SK-N-SH (cell line): ENCODE measurements around the gene CIT. TPM values are rescaled to one million over a fixed set of nuclear protein-coding genes. Genes with fewer than 3 reads are reported as not detected.

Experiments used
- CTCF ChIA-PET: fragments of 300-600, 350-600 bp; formaldehyde crosslinking; extraction: SDS; loops from one replicate; lab custom pipeline; 2021; lab: Yijun Ruan, JAX
- POLR2A ChIA-PET: fragments of 350-600 bp; sonication (Branson Sonifier 250); formaldehyde crosslinking; extraction: SDS; loops from one replicate; lab custom pipeline; 2020; ENCODE audit warnings: antibody characterized with exemption, inconsistent platforms; lab: Yijun Ruan, JAX
- DNase-seq: peaks from one replicate; pipeline ENCODE4 v3.0.0; 2012
- H2AFZ ChIP-seq: fragments of 200-600 bp; sonication (generic); 2 replicates; pipeline ENCODE4 v1.8.1; 2016; ENCODE audit warnings: antibody characterized with exemption, mild to moderate bottlenecking, low read depth
- H3F3A ChIP-seq: fragments of 200-600 bp; sonication (generic); replicated peaks from 2 replicates; pipeline ENCODE3; 2016; ENCODE audit warnings: antibody characterized with exemption, mild to moderate bottlenecking; ENCODE audit not compliant: insufficient read depth
- H3K27ac ChIP-seq, 2 experiments: fragments of 200-500 bp in 1 of 2; fragments of 200-600 bp in 1 of 2; sonication (Bioruptor generic) in 1 of 2; sonication (generic), shearing (Covaris generic) in 1 of 2; 2 replicates each; pipeline versions ENCODE4 v1.5.1 to v1.6.1; 2014 to 2016; ENCODE audit warnings: low read depth in 2 of 2, inconsistent platforms in 1 of 2, low read length in 1 of 2, mild to moderate bottlenecking in 1 of 2, mixed read lengths in 1 of 2
- H3K27me3 ChIP-seq: fragments of 200-600 bp; sonication (generic), shearing (Covaris generic); 2 replicates; pipeline ENCODE4 v1.6.1; 2016; ENCODE audit warnings: mixed run types; ENCODE audit not compliant: insufficient read depth
- H3K36me3 ChIP-seq, 2 experiments: fragments of 200-500 bp in 1 of 2; fragments of 200-600 bp in 1 of 2; sonication (Bioruptor generic) in 1 of 2; sonication (generic) in 1 of 2; replicated peaks in 1 of 2; 2 replicates each; pipeline versions ENCODE3 to v1.5.1; 2014 to 2016; ENCODE audit warnings: low read length in 1 of 2, mild to moderate bottlenecking in 1 of 2; ENCODE audit not compliant: insufficient read depth in 2 of 2, control insufficient read depth in 1 of 2
- H3K4me1 ChIP-seq, 2 experiments: fragments of 200-500 bp in 1 of 2; fragments of 200-600 bp in 1 of 2; sonication (Bioruptor generic) in 1 of 2; sonication (generic), shearing (Covaris generic) in 1 of 2; 2 replicates each; pipeline versions ENCODE4 v1.5.1 to v1.6.1; 2014 to 2016; ENCODE audit warnings: low read depth in 1 of 2, low read length in 1 of 2, mixed run types in 1 of 2; ENCODE audit not compliant: insufficient read depth in 2 of 2, control insufficient read depth in 1 of 2
- H3K4me2 ChIP-seq: fragments of 200-600 bp; sonication (generic), shearing (Covaris generic); 2 replicates; pipeline ENCODE4 v1.6.1; 2017; ENCODE audit warnings: mixed run types
- H3K4me3 ChIP-seq, 2 experiments: fragments of 200-500 bp in 1 of 2; fragments of 200-600 bp in 1 of 2; sonication (Bioruptor generic) in 1 of 2; sonication (generic), shearing (Covaris generic) in 1 of 2; 2 replicates each; pipeline versions ENCODE4 v1.5.1 to v1.8.1; 2014 to 2016; ENCODE audit warnings: low read depth in 2 of 2, inconsistent platforms in 1 of 2, low read length in 1 of 2, mild to moderate bottlenecking in 1 of 2, mixed read lengths in 1 of 2, moderate library complexity in 1 of 2
- H3K79me2 ChIP-seq: fragments of 200-600 bp; sonication (generic); 2 replicates; pipeline ENCODE4 v1.8.1; 2017; ENCODE audit warnings: mild to moderate bottlenecking; ENCODE audit not compliant: insufficient read depth
- H3K9ac ChIP-seq: fragments of 200-600 bp; sonication (generic); 2 replicates; pipeline ENCODE4 v1.6.1; 2017; ENCODE audit warnings: mixed run types
- H3K9me2 ChIP-seq: fragments of 200-600 bp; sonication (generic); 2 replicates; pipeline ENCODE4 v1.6.1; 2017; ENCODE audit warnings: mixed run types
- H3K9me3 ChIP-seq: fragments of 200-600 bp; sonication (generic); 2 replicates; pipeline ENCODE4 v1.6.1; 2017; ENCODE audit warnings: mixed run types, mild to moderate bottlenecking, moderate library complexity
- H4K20me1 ChIP-seq: fragments of 200-600 bp; sonication (generic); 2 replicates; pipeline ENCODE4 v1.6.1; 2017; ENCODE audit warnings: mild to moderate bottlenecking, mixed run types; ENCODE audit not compliant: insufficient read depth
- CHD2 ChIP-seq: fragments of 150-350 bp; IDR thresholded peaks from 2 replicates; pipeline ENCODE4 v1.6.1; 2018; ENCODE audit warnings: low read length; ENCODE audit not compliant: partially characterized antibody
- ELF1 ChIP-seq: IDR thresholded peaks from 2 replicates; pipeline ENCODE4 v1.4.0; 2012
- EP300 ChIP-seq, 2 experiments: IDR thresholded peaks; 2 replicates each; pipeline versions ENCODE4 v1.4.0 to v1.6.1; 2012; ENCODE audit warnings: borderline replicate concordance in 1 of 2, low read depth in 1 of 2, low read length in 1 of 2
- EZH2phosphoT487 ChIP-seq: fragments of 200-600 bp; sonication (generic); IDR thresholded peaks from 2 replicates; pipeline ENCODE4 v1.6.1; 2017; ENCODE audit warnings: low read depth, mixed run types, mild to moderate bottlenecking, antibody characterized with exemption, moderate library complexity, borderline replicate concordance
- FOXM1 ChIP-seq: IDR thresholded peaks from 2 replicates; pipeline ENCODE4 v1.4.0; 2012; ENCODE audit warnings: low read depth, mild to moderate bottlenecking
- GABPA ChIP-seq: IDR thresholded peaks from 2 replicates; pipeline ENCODE4 v1.4.0; 2012; ENCODE audit warnings: low read depth, mild to moderate bottlenecking
- GATA2 ChIP-seq: sonication (generic); formaldehyde crosslinking; IDR thresholded peaks from 2 replicates; pipeline ENCODE4 v1.5.0; 2020; ENCODE audit warnings: mild to moderate bottlenecking, missing genetic modification reagents
- JUND ChIP-seq: IDR thresholded peaks from 2 replicates; pipeline ENCODE4 v1.4.0; 2012
- MEF2A ChIP-seq: IDR thresholded peaks from 2 replicates; pipeline ENCODE4 v1.4.0; 2012; ENCODE audit warnings: low read depth, borderline replicate concordance
- MXI1 ChIP-seq: IDR thresholded peaks from 2 replicates; pipeline ENCODE4 v1.6.1; 2012; ENCODE audit warnings: mild to moderate bottlenecking, low read depth, low read length, improper control_type of control experiment
- NFIC ChIP-seq: IDR thresholded peaks from 2 replicates; pipeline ENCODE4 v1.4.0; 2012; ENCODE audit warnings: borderline replicate concordance
- NRF1 ChIP-seq: IDR thresholded peaks from 2 replicates; pipeline ENCODE4 v1.6.1; 2012; ENCODE audit warnings: low read depth, mild to moderate bottlenecking, low read length
- POLR2AphosphoS5 ChIP-seq: IDR thresholded peaks from 2 replicates; pipeline ENCODE4 v1.6.1; 2012; ENCODE audit warnings: low read depth, low read length
- RAD21 ChIP-seq: IDR thresholded peaks from 2 replicates; pipeline ENCODE4 v1.6.1; 2012; ENCODE audit warnings: mild to moderate bottlenecking, low read length
- RCOR1 ChIP-seq: fragments of 150-350 bp; IDR thresholded peaks from 2 replicates; pipeline ENCODE4 v1.6.1; 2017; ENCODE audit warnings: antibody characterized with exemption, low read length
- RFX5 ChIP-seq: IDR thresholded peaks from 2 replicates; pipeline ENCODE4 v1.6.1; 2012; ENCODE audit warnings: mild to moderate bottlenecking, improper control_type of control experiment, low read length
- RXRA ChIP-seq: IDR thresholded peaks from 2 replicates; pipeline ENCODE4 v1.4.0; 2012; ENCODE audit warnings: low read depth, mild to moderate bottlenecking, borderline replicate concordance
- SIN3A ChIP-seq: IDR thresholded peaks from 2 replicates; pipeline ENCODE4 v1.6.1; 2012; ENCODE audit warnings: low read depth, mild to moderate bottlenecking, low read length, moderate library complexity, borderline replicate concordance
- SMC3 ChIP-seq: IDR thresholded peaks from 2 replicates; pipeline ENCODE4 v1.6.1; 2012; ENCODE audit warnings: low read depth, low read length, improper control_type of control experiment
- TAF1 ChIP-seq: IDR thresholded peaks from 2 replicates; pipeline ENCODE4 v1.6.1; 2012; ENCODE audit warnings: low read depth, mild to moderate bottlenecking, low read length, moderate library complexity, borderline replicate concordance
- TCF12 ChIP-seq: IDR thresholded peaks from 2 replicates; pipeline ENCODE4 v1.4.0; 2012
- TEAD4 ChIP-seq: IDR thresholded peaks from 2 replicates; pipeline ENCODE4 v1.4.0; 2012; ENCODE audit warnings: mild to moderate bottlenecking, borderline replicate concordance; ENCODE audit not compliant: insufficient read depth
- YY1 ChIP-seq: IDR thresholded peaks from 2 replicates; pipeline ENCODE4 v1.4.0; 2012; ENCODE audit warnings: low read depth, mild to moderate bottlenecking
- WGBS: methylation state at CpG from one replicate; pipeline ENCODE4 v1.1.6; 2017; ENCODE audit warnings: low lambda C conversion rate; 5-methylcytosine and 5-hydroxymethylcytosine counted together
- polyA plus RNA-seq, 3 experiments: library from polyadenylated mRNA; depleted of rRNA; stranded (reverse); fragments of >200 nt; gene quantifications; 2 replicates each; pipeline ENCODE4 v1.2.3, GENCODE V29; 2012
- TF ChIP-seq, protein P1 (sequence below): IDR thresholded peaks from 2 replicates; pipeline ENCODE4 v1.6.1; 2012; ENCODE audit warnings: mild to moderate bottlenecking, low read depth, low read length, moderate library complexity
- TF ChIP-seq, protein P2 (sequence below): fragments of 200-600 bp; sonication (generic); IDR thresholded peaks from 2 replicates; pipeline ENCODE4 v1.6.1; 2017; ENCODE audit warnings: antibody characterized with exemption, mild to moderate bottlenecking, moderate library complexity
- TF ChIP-seq, protein P3 (sequence below): IDR thresholded peaks from 2 replicates; pipeline ENCODE4; 2012
- TF ChIP-seq, protein P4 (sequence below): IDR thresholded peaks from 2 replicates; pipeline ENCODE4 v1.4.0; 2012; ENCODE audit warnings: low read depth
- TF ChIP-seq, protein P5 (sequence below): IDR thresholded peaks from 2 replicates; pipeline ENCODE4 v1.4.0; 2012; ENCODE audit warnings: low read depth, borderline replicate concordance

Gene CIT
- polyA plus RNA-seq, 1 of the 3 experiments (the other 2 are of a cell fraction) = 7.7 TPM

DNA sequence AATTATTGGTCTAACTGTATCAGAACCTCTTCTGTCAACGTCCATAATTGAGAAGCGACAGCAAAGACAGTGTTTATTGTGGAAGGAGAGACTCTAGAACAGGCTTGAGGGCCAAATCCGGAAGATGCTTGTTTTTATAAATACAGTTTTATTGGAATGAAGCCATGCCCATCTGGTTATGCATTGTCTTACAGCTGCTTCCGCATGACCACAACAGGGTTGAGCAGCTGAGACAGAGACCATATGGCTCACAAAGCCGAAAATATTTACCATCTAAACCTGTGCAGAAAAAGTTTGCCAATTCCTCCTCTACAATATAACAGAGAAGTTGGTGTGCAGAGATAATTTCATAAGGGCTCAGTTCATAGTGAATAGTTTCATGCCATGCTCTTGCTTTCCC is 184.7 kb downstream of the CIT start:
- no peaks in the 10 kb centered on the region for H3K9me3 ChIP-seq
- no peak overlapping the region for H2AFZ ChIP-seq
- 41% methylated on average over 5 of the region's 5 CpGs for whole genome bisulfite sequencing
- no peaks in the 10 kb centered on the region for H3K9me2 ChIP-seq
- no peaks in the 10 kb centered on the region for H3K36me3 ChIP-seq
- H3F3A ChIP-seq = peaks cover 20% of the 10 kb centered on the region
- no peaks in the 10 kb centered on the region for H3K79me2 ChIP-seq
- CTCF ChIA-PET = no interaction called here
- DNase-seq = peak; percentile 39
- peaks cover 18 to 20% of the 10 kb centered on the region in 2 experiments for H3K4me1 ChIP-seq
- peak overlapping the region; percentile 72 to 83 for H3K27ac ChIP-seq
- POLR2A ChIA-PET = no interaction called here
- H3K27me3 ChIP-seq = no peaks in the 10 kb centered on the region
- no peak overlapping the region for H3K9ac ChIP-seq
- peaks cover 4% of the 10 kb centered on the region; the same call in 1 of the 2 replicates for H4K20me1 ChIP-seq
- H3K4me2 ChIP-seq = peak overlapping the region; percentile 63
- no peak overlapping the region for H3K4me3 ChIP-seq
- TF ChIP-seq NFIC (peak; percentile 89), MEF2A (no peak), EZH2phosphoT487 (no peak), YY1 (no peak), JUND (peak; percentile 45), NRF1 (no peak), EP300 (IDR thresholded peaks at IDR 0.05; ENCODE audit: borderline replicate concordance in 1 of 2, low read depth in 1 of 2, low read length in 1 of 2) (no peak), CHD2 (no peak), SMC3 (no peak), GATA2 (CRISPR knock-in tag) (no peak), POLR2AphosphoS5 (peak; percentile 67; the same call in 1 of the 2 replicates), TAF1 (no peak), RXRA (no peak), TEAD4 (no peak), TCF12 (peak; percentile 96), RFX5 (no peak), MXI1 (no peak), SIN3A (no peak), RAD21 (no peak), GABPA (no peak; the same call in 1 of the 2 replicates), FOXM1 (0 out of 2 replicates have a peak, but pooled peaks have one; percentile 43), RCOR1 (no peak), ELF1 (peak; percentile 61)
- TF ChIP-seq, protein P1, sequence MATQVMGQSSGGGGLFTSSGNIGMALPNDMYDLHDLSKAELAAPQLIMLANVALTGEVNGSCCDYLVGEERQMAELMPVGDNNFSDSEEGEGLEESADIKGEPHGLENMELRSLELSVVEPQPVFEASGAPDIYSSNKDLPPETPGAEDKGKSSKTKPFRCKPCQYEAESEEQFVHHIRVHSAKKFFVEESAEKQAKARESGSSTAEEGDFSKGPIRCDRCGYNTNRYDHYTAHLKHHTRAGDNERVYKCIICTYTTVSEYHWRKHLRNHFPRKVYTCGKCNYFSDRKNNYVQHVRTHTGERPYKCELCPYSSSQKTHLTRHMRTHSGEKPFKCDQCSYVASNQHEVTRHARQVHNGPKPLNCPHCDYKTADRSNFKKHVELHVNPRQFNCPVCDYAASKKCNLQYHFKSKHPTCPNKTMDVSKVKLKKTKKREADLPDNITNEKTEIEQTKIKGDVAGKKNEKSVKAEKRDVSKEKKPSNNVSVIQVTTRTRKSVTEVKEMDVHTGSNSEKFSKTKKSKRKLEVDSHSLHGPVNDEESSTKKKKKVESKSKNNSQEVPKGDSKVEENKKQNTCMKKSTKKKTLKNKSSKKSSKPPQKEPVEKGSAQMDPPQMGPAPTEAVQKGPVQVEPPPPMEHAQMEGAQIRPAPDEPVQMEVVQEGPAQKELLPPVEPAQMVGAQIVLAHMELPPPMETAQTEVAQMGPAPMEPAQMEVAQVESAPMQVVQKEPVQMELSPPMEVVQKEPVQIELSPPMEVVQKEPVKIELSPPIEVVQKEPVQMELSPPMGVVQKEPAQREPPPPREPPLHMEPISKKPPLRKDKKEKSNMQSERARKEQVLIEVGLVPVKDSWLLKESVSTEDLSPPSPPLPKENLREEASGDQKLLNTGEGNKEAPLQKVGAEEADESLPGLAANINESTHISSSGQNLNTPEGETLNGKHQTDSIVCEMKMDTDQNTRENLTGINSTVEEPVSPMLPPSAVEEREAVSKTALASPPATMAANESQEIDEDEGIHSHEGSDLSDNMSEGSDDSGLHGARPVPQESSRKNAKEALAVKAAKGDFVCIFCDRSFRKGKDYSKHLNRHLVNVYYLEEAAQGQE = no peak
- TF ChIP-seq, protein P2, sequence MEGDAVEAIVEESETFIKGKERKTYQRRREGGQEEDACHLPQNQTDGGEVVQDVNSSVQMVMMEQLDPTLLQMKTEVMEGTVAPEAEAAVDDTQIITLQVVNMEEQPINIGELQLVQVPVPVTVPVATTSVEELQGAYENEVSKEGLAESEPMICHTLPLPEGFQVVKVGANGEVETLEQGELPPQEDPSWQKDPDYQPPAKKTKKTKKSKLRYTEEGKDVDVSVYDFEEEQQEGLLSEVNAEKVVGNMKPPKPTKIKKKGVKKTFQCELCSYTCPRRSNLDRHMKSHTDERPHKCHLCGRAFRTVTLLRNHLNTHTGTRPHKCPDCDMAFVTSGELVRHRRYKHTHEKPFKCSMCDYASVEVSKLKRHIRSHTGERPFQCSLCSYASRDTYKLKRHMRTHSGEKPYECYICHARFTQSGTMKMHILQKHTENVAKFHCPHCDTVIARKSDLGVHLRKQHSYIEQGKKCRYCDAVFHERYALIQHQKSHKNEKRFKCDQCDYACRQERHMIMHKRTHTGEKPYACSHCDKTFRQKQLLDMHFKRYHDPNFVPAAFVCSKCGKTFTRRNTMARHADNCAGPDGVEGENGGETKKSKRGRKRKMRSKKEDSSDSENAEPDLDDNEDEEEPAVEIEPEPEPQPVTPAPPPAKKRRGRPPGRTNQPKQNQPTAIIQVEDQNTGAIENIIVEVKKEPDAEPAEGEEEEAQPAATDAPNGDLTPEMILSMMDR = no peak
- TF ChIP-seq, protein P3, sequence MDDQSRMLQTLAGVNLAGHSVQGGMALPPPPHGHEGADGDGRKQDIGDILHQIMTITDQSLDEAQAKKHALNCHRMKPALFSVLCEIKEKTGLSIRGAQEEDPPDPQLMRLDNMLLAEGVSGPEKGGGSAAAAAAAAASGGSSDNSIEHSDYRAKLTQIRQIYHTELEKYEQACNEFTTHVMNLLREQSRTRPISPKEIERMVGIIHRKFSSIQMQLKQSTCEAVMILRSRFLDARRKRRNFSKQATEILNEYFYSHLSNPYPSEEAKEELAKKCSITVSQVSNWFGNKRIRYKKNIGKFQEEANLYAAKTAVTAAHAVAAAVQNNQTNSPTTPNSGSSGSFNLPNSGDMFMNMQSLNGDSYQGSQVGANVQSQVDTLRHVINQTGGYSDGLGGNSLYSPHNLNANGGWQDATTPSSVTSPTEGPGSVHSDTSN = peak; percentile 84
- TF ChIP-seq, protein P4, sequence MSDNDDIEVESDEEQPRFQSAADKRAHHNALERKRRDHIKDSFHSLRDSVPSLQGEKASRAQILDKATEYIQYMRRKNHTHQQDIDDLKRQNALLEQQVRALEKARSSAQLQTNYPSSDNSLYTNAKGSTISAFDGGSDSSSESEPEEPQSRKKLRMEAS = no peak
- TF ChIP-seq, protein P5, sequence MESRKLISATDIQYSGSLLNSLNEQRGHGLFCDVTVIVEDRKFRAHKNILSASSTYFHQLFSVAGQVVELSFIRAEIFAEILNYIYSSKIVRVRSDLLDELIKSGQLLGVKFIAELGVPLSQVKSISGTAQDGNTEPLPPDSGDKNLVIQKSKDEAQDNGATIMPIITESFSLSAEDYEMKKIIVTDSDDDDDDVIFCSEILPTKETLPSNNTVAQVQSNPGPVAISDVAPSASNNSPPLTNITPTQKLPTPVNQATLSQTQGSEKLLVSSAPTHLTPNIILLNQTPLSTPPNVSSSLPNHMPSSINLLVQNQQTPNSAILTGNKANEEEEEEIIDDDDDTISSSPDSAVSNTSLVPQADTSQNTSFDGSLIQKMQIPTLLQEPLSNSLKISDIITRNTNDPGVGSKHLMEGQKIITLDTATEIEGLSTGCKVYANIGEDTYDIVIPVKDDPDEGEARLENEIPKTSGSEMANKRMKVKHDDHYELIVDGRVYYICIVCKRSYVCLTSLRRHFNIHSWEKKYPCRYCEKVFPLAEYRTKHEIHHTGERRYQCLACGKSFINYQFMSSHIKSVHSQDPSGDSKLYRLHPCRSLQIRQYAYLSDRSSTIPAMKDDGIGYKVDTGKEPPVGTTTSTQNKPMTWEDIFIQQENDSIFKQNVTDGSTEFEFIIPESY = no peak
